ENCODE measurements around the gene EPB41L5.
A peak's percentile ranks its signal among the peaks of the same experiment; 100 is the strongest.

- no peak for TF ChIP-seq POLR2AphosphoS5 (IDR thresholded peaks at IDR 0.05; ENCODE audit: low read depth)
- TF ChIP-seq CTCF (IDR thresholded peaks at IDR 0.05; ENCODE audit: insufficient read depth, low read length): no peak
- TF ChIP-seq REST (IDR thresholded peaks at IDR 0.05; ENCODE audit: insufficient replicate concordance, low read depth): no peak
- TF ChIP-seq GABPA (IDR thresholded peaks at IDR 0.05; ENCODE audit: low read depth): 0 out of 2 replicates have a peak, but pooled peaks have one; percentile 23
Measured at GRCh38 chr2:120203251-120204021, 190.6 kb downstream of the EPB41L5 start.
